M059J (cell line): Measurements from ENCODE around the gene ATP1B1. TPM values are rescaled to one million over a fixed set of nuclear protein-coding genes. Genes with fewer than 3 reads are reported as not detected.
A peak's percentile ranks its signal among the peaks of the same experiment; 100 is the strongest.

Source experiments
- DNase-seq: peaks from one replicate; pipeline ENCODE4 v3.0.0-alpha.2; 2012; ENCODE audit warnings: low read depth
- total RNA-seq: library from RNA; depleted of rRNA; stranded (reverse); fragments of >200 nt; shearing (Covaris generic); gene quantifications from 2 replicates; pipeline ENCODE4 v1.2.3, GENCODE V29; 2014; rRNA removed

The ATP1B1 gene
- 68.2 and 71.0 TPM in 2 replicates for total RNA-seq

DNA sequence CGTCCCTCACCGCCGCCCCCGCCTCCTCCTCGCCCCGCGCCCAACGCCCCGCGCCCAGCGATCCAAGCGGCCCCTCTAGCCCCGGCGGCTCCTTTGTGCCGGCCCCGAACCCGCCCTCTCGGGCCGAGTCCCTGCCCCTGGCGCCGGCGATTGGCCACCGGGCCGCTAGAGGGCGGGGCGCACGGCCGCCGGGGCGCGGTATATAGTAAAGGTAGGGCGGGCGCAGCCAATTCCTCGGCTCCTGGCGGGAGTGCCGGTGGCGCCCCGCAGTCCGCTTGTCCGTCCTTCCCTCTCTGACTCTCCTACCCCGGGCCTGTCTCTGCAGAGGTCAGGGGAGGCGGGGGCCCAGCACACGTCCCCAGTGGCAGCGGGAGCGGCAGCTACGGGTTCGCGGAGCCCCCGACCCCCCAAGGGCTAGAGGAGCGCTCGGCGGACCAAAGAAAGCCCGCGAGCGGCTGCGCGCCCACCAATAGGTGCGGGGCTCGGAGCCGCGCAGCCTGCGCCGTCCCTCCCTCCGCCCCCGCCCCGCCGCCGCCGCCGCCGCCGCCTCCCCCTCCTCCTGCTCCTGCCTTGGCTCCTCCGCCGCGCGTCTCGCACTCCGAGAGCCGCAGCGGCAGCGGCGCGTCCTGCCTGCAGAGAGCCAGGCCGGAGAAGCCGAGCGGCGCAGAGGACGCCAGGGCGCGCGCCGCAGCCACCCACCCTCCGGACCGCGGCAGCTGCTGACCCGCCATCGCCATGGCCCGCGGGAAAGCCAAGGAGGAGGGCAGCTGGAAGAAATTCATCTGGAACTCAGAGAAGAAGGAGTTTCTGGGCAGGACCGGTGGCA is at the start of gene ATP1B1:
Gene ATP1B1, plus strand, starts transcription at position 596 of the 826 bp plus-strand sequence. Its CDS starts 140 bp downstream, at position 736.
- DNase-seq = peak; percentile 89

DNA sequence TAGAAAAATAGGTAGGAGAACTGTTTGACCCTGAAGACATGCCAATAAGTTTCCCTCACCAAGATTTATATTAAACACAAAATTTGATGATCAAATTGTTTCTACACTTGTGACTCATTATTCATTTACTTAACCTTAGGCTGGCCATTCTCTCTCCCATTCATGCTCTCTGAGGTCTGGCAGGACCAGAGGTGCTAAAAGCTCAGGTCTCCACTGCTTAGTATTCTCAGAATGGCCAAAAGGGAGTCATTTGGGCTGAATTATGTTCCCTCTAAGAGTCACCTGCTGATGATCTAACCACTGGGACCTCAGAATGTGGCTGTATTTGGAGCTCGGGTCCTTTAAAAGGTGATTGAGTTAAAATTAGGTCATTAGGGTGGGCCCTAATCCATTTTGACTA is 47.1 kb upstream of the ATP1B1 start:
- DNase-seq = no peak

- DNase-seq = no peak
These were observed 46.3 kb upstream of the ATP1B1 start for GRCh38 chr1:169060043-169060722.

DNA sequence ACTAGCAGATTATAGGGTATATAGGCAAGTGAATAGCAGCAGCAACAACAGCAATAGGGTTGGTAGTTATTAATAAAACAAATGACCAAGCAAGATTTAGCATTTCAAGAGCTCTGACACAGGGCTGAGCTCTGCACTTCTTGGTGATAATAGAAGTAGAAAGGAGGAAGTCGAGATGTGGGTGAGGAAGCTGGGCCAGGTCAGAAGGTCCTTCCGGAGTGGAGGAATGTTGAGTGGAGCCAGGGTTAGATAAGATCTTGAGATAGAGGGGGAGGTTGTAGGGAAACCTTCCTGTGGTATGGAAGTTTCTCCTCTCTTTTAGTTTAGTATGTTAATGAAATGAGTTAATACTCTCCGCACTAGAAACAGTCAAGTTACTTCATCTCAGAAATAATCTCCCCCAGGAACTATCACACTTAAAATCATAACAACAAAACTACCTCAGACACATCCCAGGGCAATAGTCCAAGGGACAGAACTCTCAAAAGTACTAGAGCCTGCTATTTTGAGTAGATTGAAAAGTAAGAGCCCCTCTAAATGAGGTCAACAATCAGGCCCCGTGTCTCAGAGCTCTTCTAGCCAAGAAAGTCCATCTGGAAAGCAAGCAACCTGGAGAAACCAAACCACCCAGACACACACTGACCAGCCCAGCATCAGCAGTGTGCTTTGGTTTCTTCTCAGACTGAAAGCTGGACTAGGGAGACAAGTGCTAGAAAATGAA is 45.4 kb upstream of the ATP1B1 start:
- peak; percentile 48 for DNase-seq

- no peak for DNase-seq
These were observed 44.3 kb upstream of the ATP1B1 start for GRCh38 chr1:169062152-169062551.

- DNase-seq = no peak
These were observed 42.4 kb upstream of the ATP1B1 start for GRCh38 chr1:169064103-169064502.

GRCh38 chr1:169070547-169070946 is 35.9 kb upstream of the ATP1B1 start:
- DNase-seq = no peak

DNA sequence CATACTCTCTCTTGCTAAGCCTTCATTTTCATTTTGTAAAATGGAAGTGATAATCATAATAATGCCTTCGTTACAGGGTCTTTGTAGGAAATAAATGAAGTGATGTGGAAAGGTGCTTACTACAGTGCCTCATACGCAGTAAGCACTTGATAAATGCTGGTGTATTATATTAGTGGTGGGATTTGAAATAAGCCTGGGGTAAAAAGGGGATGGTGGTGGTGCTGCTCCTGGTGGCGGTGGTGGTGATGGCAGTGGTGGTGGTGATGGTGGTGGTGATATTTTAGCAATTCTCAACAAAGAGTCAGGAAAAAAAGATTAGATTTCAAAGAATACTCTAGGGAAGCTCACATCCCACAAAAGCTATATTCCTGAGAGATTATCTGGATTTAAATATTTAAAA is 35.5 kb upstream of the ATP1B1 start:
- no peak for DNase-seq

DNA sequence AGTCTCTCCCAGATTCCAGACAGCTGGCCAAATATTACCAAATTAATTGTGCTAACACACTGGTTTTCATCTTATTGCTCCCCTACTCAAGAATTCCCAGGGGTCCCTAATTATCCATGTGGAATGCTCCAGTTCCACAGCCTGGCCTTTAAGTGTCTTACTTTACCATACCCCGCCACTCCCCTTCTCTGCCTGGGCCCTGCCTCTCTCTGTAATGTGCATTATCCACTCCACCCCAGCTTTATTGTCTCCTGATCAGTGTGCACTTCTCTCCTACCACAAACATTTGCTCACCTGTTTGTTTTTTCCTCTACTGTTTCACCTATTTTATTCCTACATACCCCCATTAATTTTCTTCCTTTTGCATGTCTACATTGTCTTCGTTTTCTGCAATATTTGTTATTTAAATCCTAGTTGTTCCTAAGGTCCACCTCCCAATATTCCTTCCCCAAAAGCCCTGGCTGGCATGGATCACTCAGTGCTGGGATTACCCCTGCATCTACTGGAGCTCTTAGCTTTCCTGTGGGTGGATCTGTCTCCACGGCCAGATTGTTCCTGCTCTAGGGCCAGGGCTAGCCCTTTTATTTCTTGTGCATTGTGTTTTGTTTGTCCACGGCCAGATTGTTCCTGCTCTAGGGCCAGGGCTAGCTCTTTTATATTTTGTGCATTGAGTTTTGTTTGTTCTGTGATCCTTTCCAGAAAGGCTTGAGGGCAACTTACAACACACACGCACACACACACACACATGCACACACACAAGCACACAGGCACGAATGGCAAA is 33.4 kb upstream of the ATP1B1 start:
- no peak for DNase-seq

- DNase-seq = no peak
These were observed 28.2 kb upstream of the ATP1B1 start for GRCh38 chr1:169078163-169078883.

GRCh38 chr1:169081503-169082123 is 24.9 kb upstream of the ATP1B1 start:
- no peak for DNase-seq

DNA sequence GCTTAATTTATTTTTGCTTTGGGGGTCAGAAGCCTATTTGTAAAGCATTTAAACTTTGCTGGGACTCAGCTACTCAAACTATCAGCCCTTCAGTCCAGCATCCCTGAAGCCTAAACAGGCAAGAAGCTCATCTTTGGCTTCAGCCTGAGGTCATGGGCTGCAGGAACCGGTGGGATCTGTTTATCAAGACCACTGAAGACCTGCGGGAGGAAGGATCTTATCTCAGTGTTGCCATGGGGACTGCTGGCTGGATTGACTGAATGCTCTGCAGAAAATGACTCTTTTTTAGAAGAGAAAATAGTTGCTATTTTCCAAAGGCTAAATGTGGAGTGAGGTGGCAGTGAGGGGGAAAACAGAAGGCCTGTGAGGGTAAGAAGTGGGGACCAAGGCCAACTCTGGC is 20.6 kb upstream of the ATP1B1 start:
- no peak for DNase-seq

DNA sequence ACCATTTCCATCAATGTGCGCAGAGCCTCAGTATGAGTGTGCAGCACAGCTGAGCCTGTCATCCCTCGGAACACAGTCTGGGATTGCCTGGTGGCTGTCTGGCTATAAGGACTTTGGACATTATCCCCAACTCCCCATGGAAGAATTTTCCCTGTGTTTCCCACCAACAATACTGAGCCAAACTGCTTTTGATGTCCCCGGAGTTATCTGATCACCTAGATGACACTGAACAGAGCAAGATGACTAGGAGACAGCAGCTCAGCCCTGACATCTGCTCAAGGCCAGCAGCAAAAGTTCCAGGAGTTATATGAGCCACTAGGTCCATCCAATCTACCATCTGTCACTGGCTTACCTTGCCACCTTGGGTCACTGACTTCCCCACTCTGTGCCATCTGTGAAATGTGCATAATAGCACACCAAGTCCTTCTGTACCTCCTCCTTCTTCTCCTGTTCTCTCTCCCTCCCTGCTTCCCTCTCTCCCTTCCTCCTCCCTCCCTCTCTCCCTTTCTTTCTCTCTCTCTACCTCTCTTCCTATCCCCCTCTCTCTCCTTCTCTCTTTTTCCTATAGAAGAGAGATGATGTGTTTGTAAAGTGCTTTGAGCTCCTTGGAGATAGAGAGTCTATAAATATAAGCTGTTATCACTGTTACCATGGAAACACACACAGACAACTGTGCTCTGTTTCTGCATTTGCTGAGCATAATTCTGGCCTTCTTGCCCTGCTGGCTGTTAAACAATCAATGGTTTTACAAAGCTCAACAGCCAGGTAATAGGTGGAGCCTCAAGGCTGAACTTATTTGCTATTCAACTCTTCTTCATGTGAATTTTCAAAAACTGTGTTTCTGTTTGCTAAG is 19.7 kb upstream of the ATP1B1 start:
- peak; percentile 56 for DNase-seq

DNA sequence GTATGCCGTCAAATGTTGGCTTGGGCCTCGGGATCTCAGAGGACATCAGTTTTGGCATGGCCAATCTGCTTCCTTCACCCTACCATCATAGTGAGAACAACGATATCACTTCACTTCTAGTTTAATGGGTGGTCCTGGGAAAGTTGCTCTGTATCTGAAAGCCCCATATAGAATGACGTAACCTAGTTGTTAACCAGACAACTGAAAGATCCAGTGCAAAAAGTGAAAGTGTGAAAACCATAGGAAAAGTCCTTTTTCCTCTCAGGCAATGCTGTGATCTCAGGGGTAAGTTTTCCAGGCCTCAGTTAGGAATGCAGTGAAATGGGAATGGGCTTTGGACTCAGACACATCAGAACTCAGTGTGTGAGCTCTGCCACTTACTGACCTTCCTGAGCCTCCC is 18.6 kb upstream of the ATP1B1 start:
- DNase-seq = no peak

- DNase-seq = no peak
These were observed 16.7 kb upstream of the ATP1B1 start for GRCh38 chr1:169089776-169090175.

DNA sequence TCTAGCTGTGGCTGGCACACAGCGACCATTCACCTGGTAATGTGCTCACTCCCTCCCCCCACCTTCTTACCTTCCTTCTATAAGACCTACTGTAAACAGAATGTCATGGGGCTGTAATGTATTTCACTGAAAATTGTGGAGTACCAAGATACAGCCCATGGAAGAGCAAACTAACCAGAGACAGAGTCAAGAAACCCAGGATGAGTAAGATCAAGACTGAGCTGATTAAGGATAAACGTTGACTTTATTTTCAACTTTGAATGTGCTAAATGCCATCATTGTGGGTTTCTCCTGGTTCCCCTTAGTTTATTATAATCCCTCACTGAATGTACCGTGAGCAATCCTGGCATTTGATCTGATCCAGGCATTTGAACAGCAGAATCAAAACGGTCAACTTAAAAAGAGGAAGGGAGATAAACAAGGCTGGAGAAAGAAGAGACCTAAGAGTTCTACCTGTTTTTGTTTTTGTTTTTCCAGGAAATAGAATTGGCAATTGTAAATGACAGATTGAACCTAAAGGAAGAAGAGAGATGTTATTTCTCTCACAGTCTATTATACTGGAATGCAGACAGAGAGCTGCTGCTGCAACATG is 16.1 kb upstream of the ATP1B1 start:
- no peak for DNase-seq

DNA sequence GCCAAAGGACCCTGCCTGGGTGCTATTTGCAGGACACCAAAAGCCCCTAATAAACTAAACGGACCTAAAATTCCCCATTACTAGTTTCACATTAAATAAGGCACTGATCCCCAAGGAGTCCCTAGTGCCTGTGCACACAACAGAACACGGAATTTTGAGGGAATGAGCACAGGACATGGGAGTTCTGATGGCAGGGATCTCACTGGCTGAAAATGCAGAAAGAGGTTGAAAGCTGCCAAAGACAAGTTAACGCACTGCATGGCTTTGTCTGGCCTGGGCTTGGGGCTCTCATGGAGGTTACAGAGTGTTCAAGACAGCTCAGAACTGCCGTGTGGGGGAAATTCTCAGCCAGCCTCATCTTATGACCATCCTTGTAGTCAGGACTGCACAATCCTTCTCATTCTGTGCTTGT is 15.6 kb upstream of the ATP1B1 start:
- no peak for DNase-seq

- no peak for DNase-seq
These were observed 15.0 kb upstream of the ATP1B1 start for GRCh38 chr1:169091480-169091941.

DNA sequence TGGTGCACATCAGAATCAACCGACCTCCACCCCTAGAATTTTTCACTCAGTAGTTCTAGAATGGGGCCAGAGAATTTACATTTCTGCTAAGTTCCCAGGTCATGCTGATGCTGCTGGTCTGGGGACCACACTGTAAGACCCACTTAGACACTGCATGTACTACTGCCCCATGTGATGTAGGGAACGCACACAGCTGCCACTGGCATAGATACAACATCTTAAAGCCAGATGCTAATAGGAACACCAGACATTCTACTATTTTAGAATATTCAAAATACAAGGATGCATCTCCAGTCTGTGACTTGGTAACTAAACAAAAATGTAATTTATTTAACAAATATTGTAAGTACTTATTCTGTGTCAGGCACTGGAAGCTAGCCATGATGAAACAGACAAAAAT is 14.1 kb upstream of the ATP1B1 start:
- DNase-seq = no peak
